GM23338 (cell line): ENCODE data around the gene NCDN. TPM values are rescaled to one million over a fixed set of nuclear protein-coding genes. Genes with fewer than 3 reads are reported as not detected.

Experiments used
- ATAC-seq: fragments of 200-7000 bp; cut with Tn5 transposase; 3 replicates; pipeline ENCODE4 v1.9.1; 2020
- DNase-seq: peaks from one replicate; pipeline ENCODE4 v3.0.0-alpha.2; 2015; ENCODE audit warnings: low spot score
- H2AFZ ChIP-seq: fragments of 200-600 bp; sonication (generic); 2 replicates; pipeline ENCODE4 v1.8.0; 2016; ENCODE audit warnings: antibody characterized with exemption, mild to moderate bottlenecking, moderate library complexity
- H3F3A ChIP-seq: fragments of 200-600 bp; sonication (generic); replicated peaks from 2 replicates; pipeline ENCODE4 v1.8.0; 2017; ENCODE audit warnings: antibody characterized with exemption, mixed run types, low read depth
- H3K27ac ChIP-seq: fragments of 200-600 bp; sonication (generic); 2 replicates; pipeline ENCODE4 v1.6.1; 2016; ENCODE audit warnings: low read depth
- H3K27me3 ChIP-seq: fragments of 200-600 bp; sonication (generic); 2 replicates; pipeline ENCODE4 v1.8.0; 2016; ENCODE audit warnings: mild to moderate bottlenecking, mixed run types, moderate library complexity; ENCODE audit not compliant: insufficient read depth
- H3K36me3 ChIP-seq: fragments of 200-600 bp; sonication (generic); 2 replicates; pipeline ENCODE4 v1.8.0; 2016; ENCODE audit warnings: mild to moderate bottlenecking; ENCODE audit not compliant: insufficient read depth
- H3K4me1 ChIP-seq: fragments of 200-600 bp; sonication (generic); 2 replicates; pipeline ENCODE4 v1.8.0; 2016; ENCODE audit warnings: mild to moderate bottlenecking, moderate library complexity; ENCODE audit not compliant: insufficient read depth
- H3K4me2 ChIP-seq: fragments of 200-600 bp; sonication (generic); 2 replicates; pipeline ENCODE4 v1.7.1; 2017; ENCODE audit warnings: mixed run types
- H3K4me3 ChIP-seq: fragments of 200-600 bp; sonication (generic); 2 replicates; pipeline ENCODE4 v1.6.1; 2016; ENCODE audit warnings: mixed run types
- H3K79me2 ChIP-seq: fragments of 200-600 bp; sonication (generic); replicated peaks from 2 replicates; pipeline ENCODE4 v1.8.0; 2017; ENCODE audit warnings: mild to moderate bottlenecking; ENCODE audit not compliant: insufficient read depth
- H3K9me2 ChIP-seq: fragments of 200-600 bp; sonication (generic); 2 replicates; pipeline ENCODE4 v1.8.0; 2017; ENCODE audit not compliant: insufficient read depth
- H4K20me1 ChIP-seq: fragments of 200-600 bp; sonication (generic); replicated peaks from 2 replicates; pipeline ENCODE4 v1.8.0; 2017; ENCODE audit warnings: mild to moderate bottlenecking; ENCODE audit not compliant: insufficient read depth
- H3K27ac Mint-ChIP-seq: 2 replicates; pipeline ENCODE4 v1.8.0; 2020; ENCODE audit warnings: inconsistent platforms, mild to moderate bottlenecking, moderate library complexity, mixed read lengths
- H3K27me3 Mint-ChIP-seq: 3 replicates; pipeline ENCODE4 v1.8.0; 2022; ENCODE audit warnings: low read depth, mild to moderate bottlenecking, moderate library complexity, mixed read lengths, inconsistent platforms; ENCODE audit not compliant: insufficient read depth, poor library complexity
- H3K36me3 Mint-ChIP-seq: 3 replicates; pipeline ENCODE4 v1.8.0; 2021; ENCODE audit warnings: low read depth, mild to moderate bottlenecking, inconsistent platforms, moderate library complexity, mixed read lengths
- H3K4me1 Mint-ChIP-seq: 3 replicates; pipeline ENCODE4 v1.8.0; 2020; ENCODE audit warnings: mild to moderate bottlenecking, inconsistent platforms, mixed read lengths
- H3K4me3 Mint-ChIP-seq: 3 replicates; pipeline ENCODE4 v1.8.0; 2021; ENCODE audit warnings: moderate library complexity, mild to moderate bottlenecking, inconsistent platforms, mixed read lengths
- H3K9me3 Mint-ChIP-seq: 3 replicates; pipeline ENCODE4 v1.8.0; 2020; ENCODE audit warnings: moderate library complexity, mild to moderate bottlenecking, inconsistent platforms, mixed read lengths
- CREB1 ChIP-seq: fragments of 250-450 bp; sonication (Bioruptor Pico); IDR thresholded peaks from 2 replicates; pipeline ENCODE4 v1.5.0; 2020; ENCODE audit warnings: low read depth, mild to moderate bottlenecking, moderate library complexity
- ETS1 ChIP-seq: IDR thresholded peaks from 2 replicates; pipeline ENCODE4 v1.6.1; 2016; ENCODE audit warnings: antibody characterized with exemption
- EZH2 ChIP-seq: fragments of 200-600 bp; sonication (generic); IDR thresholded peaks from one replicate; pipeline ENCODE4 v1.8.0; 2017; ENCODE audit warnings: antibody characterized with exemption, mild to moderate bottlenecking, low read depth; ENCODE audit not compliant: unreplicated experiment
- EZH2phosphoT487 ChIP-seq: fragments of 200-600 bp; sonication (generic); IDR thresholded peaks from one replicate; pipeline ENCODE4 v1.8.1; 2018; ENCODE audit warnings: antibody characterized with exemption; ENCODE audit not compliant: unreplicated experiment
- JUNB ChIP-seq: IDR thresholded peaks from one replicate; pipeline ENCODE4 v1.6.1; 2016; ENCODE audit warnings: antibody characterized with exemption; ENCODE audit not compliant: unreplicated experiment
- NANOG ChIP-seq: IDR thresholded peaks from 2 replicates; pipeline ENCODE4 v1.6.1; 2016; ENCODE audit warnings: antibody characterized with exemption, borderline replicate concordance
- POLR2AphosphoS5 ChIP-seq: IDR thresholded peaks from 2 replicates; pipeline ENCODE4 v1.6.1; 2016; ENCODE audit warnings: antibody characterized with exemption, low read depth
- REST ChIP-seq: IDR thresholded peaks from one replicate; pipeline ENCODE4 v1.6.1; 2018; ENCODE audit warnings: antibody characterized with exemption; ENCODE audit not compliant: unreplicated experiment
- STAT1 ChIP-seq: IDR thresholded peaks from one replicate; pipeline ENCODE4 v1.6.1; 2016; ENCODE audit warnings: antibody characterized with exemption; ENCODE audit not compliant: unreplicated experiment
- ZNF114 ChIP-seq: fragments of 250-450 bp; sonication (Bioruptor Pico); IDR thresholded peaks from 2 replicates; pipeline ENCODE4 v1.5.0; 2020; ENCODE audit warnings: mild to moderate bottlenecking, moderate library complexity
- ZNF331 ChIP-seq: fragments of 250-450 bp; sonication (Bioruptor Pico); IDR thresholded peaks from 2 replicates; pipeline ENCODE4 v1.5.0; 2020; ENCODE audit warnings: low read depth, mild to moderate bottlenecking, moderate library complexity
- ZNF462 ChIP-seq: fragments of 250-450 bp; sonication (Bioruptor Pico); IDR thresholded peaks from 2 replicates; pipeline ENCODE4 v1.5.0; 2020; ENCODE audit warnings: mild to moderate bottlenecking, moderate library complexity
- polyA plus RNA-seq: library from polyadenylated mRNA; unstranded; fragments of >200 nt; fragmentation: Nextera tagmentation; extraction: Ambion mirVana; gene quantifications from 2 replicates; pipeline ENCODE4 v1.2.1, GENCODE V29; 2016
- total RNA-seq: library from RNA; depleted of rRNA; stranded (reverse); fragments of >200 nt; shearing (Covaris generic); gene quantifications from 2 replicates; pipeline ENCODE4 v1.2.3, GENCODE V29; 2014

The NCDN gene
- total and polyA plus RNA-seq, 2 experiments from 2014 or later: 13.2 to 44.2 TPM

- H3K27me3 Mint-ChIP-seq: peaks cover 22% of the 10 kb centered on the region
These were observed 1.8 kb downstream of the NCDN start for GRCh38 chr1:35559317-35559944.

More at GRCh38 chr1:35559317-35559944, 1.8 kb downstream of the NCDN start:
- Histone ChIP-seq H3K9me2 (no peaks in the 10 kb centered on the region), H2AFZ (no peak overlapping the region), H3K4me2 (peak overlapping the region; percentile 88), H3K27me3 (no peaks in the 10 kb centered on the region), H3K36me3 (no peaks in the 10 kb centered on the region; the same call in 1 of the 2 replicates), H3K4me3 (peak overlapping the region; percentile 91; the same call in 1 of the 2 replicates), H4K20me1 (peaks cover 14% of the 10 kb centered on the region; the same call in 1 of the 2 replicates), H3K4me1 (peaks cover 21% of the 10 kb centered on the region), H3K27ac (no peak overlapping the region), H3F3A (peaks cover 17% of the 10 kb centered on the region), H3K79me2 (peaks cover 17% of the 10 kb centered on the region)
- ATAC-seq (no peak), DNase-seq (no peak)
- H3K36me3 Mint-ChIP-seq: peaks cover 38% of the 10 kb centered on the region
- peaks cover 3% of the 10 kb centered on the region; the same call in 2 of the 3 replicates for H3K9me3 Mint-ChIP-seq
- no peak overlapping the region for H3K27ac Mint-ChIP-seq
- TF ChIP-seq STAT1: no peak
- TF ChIP-seq REST: no peak
- TF ChIP-seq ZNF462 (CRISPR knock-in tag): no peak
- no peak for TF ChIP-seq ZNF114 (CRISPR knock-in tag)
- no peak for TF ChIP-seq EZH2phosphoT487
- TF ChIP-seq JUNB: no peak
- TF ChIP-seq ZNF331 (CRISPR knock-in tag): no peak
- TF ChIP-seq ETS1: no peak
- no peak for TF ChIP-seq EZH2
- no peak for TF ChIP-seq POLR2AphosphoS5
- TF ChIP-seq CREB1 (CRISPR knock-in tag): no peak
- TF ChIP-seq NANOG: no peak
- H3K4me3 Mint-ChIP-seq: peak overlapping the region; percentile 7; the same call in 2 of the 3 replicates
- peaks cover 34% of the 10 kb centered on the region for H3K4me1 Mint-ChIP-seq
